Measurements from ENCODE around the gene MUC5AC.

Gene MUC5AC

GRCh38 chr11:1204381-1205101 lies 46.8 kb downstream of the MUC5AC start:
- H3K4me3 ChIP-seq (replicated peaks in 1 of 2; ENCODE audit: low read depth in 2 of 2, low read length in 2 of 2) = no peak overlapping the region
- no peak for DNase-seq (ENCODE audit: low read depth in 2 of 2)
- no peak for TF ChIP-seq CTCF (IDR thresholded peaks at IDR 0.05; ENCODE audit: low read depth, low read length)

GRCh38 chr11:1205121-1205986 lies 47.6 kb downstream of the MUC5AC start:
- DNase-seq (ENCODE audit: low read depth in 2 of 2) = no peak
- H3K4me3 ChIP-seq (replicated peaks in 1 of 2; ENCODE audit: low read depth in 2 of 2, low read length in 2 of 2) = no peak overlapping the region
- TF ChIP-seq CTCF (IDR thresholded peaks at IDR 0.05; ENCODE audit: low read depth, low read length) = no peak

- TF ChIP-seq CTCF (IDR thresholded peaks at IDR 0.05; ENCODE audit: low read depth, low read length) = no peak
- H3K4me3 ChIP-seq (replicated peaks in 1 of 2; ENCODE audit: low read depth in 2 of 2, low read length in 2 of 2) = no peak overlapping the region
- DNase-seq (ENCODE audit: low read depth in 2 of 2) = no peak
Observed at GRCh38 chr11:1205987-1206331, 48.2 kb downstream of the MUC5AC start.

GRCh38 chr11:1206391-1207271 lies 48.9 kb downstream of the MUC5AC start:
- H3K4me3 ChIP-seq (replicated peaks in 1 of 2; ENCODE audit: low read depth in 2 of 2, low read length in 2 of 2) = no peak overlapping the region
- TF ChIP-seq CTCF (IDR thresholded peaks at IDR 0.05; ENCODE audit: low read depth, low read length) = no peak
- no peak for DNase-seq (ENCODE audit: low read depth in 2 of 2)

- no peak overlapping the region for H3K4me3 ChIP-seq (replicated peaks in 1 of 2; ENCODE audit: low read depth in 2 of 2, low read length in 2 of 2)
- no peak for TF ChIP-seq CTCF (IDR thresholded peaks at IDR 0.05; ENCODE audit: low read depth, low read length)
- DNase-seq (ENCODE audit: low read depth in 2 of 2) = no peak
Observed at GRCh38 chr11:1207401-1208143, 49.8 kb downstream of the MUC5AC start.

GRCh38 chr11:1208144-1208393 lies 50.3 kb downstream of the MUC5AC start:
- no peak for TF ChIP-seq CTCF (IDR thresholded peaks at IDR 0.05; ENCODE audit: low read depth, low read length)
- DNase-seq (ENCODE audit: low read depth in 2 of 2) = no peak
- H3K4me3 ChIP-seq (replicated peaks in 1 of 2; ENCODE audit: low read depth in 2 of 2, low read length in 2 of 2) = no peak overlapping the region

Measured in cardiac fibroblast (primary cell).